Body of pancreas (tissue), 4 donors: ENCODE results near the gene FYCO1.

ENCODE experiments used
- CTCF ChIP-seq, 7 experiments: fragments of 450-650 bp in 4 of 7; fragments of 200-600 bp in 3 of 7; sonication (generic) in 3 of 7; IDR thresholded peaks; one replicate each; pipeline ENCODE4 v1.5.1; 2016 to 2019; ENCODE audit warnings: antibody characterized with exemption in 7 of 7
- POLR2A ChIP-seq, 3 donors: fragments of 450-650 bp; IDR thresholded peaks; one replicate each; pipeline ENCODE4 v1.6.1; 2016; ENCODE audit warnings: antibody characterized with exemption in 3 of 3, mild to moderate bottlenecking in 2 of 3

DNA sequence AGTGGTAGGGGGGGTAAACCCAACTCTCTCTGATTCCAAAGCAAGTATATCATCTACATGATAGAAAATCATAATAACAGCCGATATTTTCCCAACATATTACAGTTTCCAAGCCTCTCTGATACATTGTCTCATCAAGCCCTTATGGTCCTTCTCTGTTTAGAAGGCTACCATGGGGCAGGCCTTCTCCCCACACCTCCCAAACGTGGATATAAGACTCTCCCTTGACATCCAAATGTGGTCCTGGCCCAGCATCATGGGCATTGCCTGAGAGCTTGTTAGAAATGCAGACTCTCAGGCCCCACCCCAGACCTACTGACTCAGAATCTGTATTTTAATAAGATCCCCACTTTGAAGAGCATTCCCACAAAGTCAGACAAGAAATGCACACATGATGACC is 127.0 kb downstream of the FYCO1 start:
- no peak for TF ChIP-seq CTCF (IDR thresholded peaks at IDR 0.05)
- no peak for TF ChIP-seq POLR2A (IDR thresholded peaks at IDR 0.05)
